Adrenal gland (tissue), 12 donors: Measurements from ENCODE around the gene ATG16L2. TPM values are rescaled to one million over a fixed set of nuclear protein-coding genes. Genes with fewer than 3 reads are reported as not detected.

Source experiments
- microRNA-seq, 3 donors: library from miRNA; unstranded; fragments of <30 nt; microRNA quantifications; one replicate each; pipeline ENCODE4, GENCODE V29; 2017 to 2020
- polyA plus RNA-seq, 3 donors: library from polyadenylated mRNA; stranded (reverse); fragments of 200-250 nt in 2 of 3; fragments of 350-450 nt in 1 of 3; fragmentation: Illumina TruSeq in 1 of 3; extraction: RNeasy Lipid Tissue Mini Kit (QIAGEN cat#74804) in 1 of 3; gene quantifications; one replicate each; pipeline ENCODE4 v1.2.3, GENCODE V29; 2013 to 2014
- small RNA-seq, 2 donors: library from RNA; depleted of rRNA; stranded (forward); fragments of <200 nt; gene quantifications; one replicate each; pipeline ENCODE3, GENCODE V24; 2016
- total RNA-seq, 9 donors: library from RNA; depleted of rRNA in 4 of 9; stranded (reverse); fragments of >200 nt in 4 of 9; fragments of 120-200 nt in 1 of 9; fragmentation: NEBNext Ultra II Directional in 1 of 9; extraction: Animal tissue kit (Norgen Biotek cat#: 25700) in 1 of 9; gene quantifications; one replicate each; pipeline versions ENCODE4 v1.1.0 to v1.2.4, GENCODE V29; 2013 to 2023
- donor health status: healthy with polysubstance abuse.
- donor health status: Bipolar disorder and iron deficiency.
- donor health status: DM: yes; HTN: yes; CAD: no.
- donor health status: DM: no; HTN: no; CAD: no.
- donor health status: DM: no; HTN: no; CAD: no.
- donor health status: DM: yes; HTN: yes; CAD: no.

The ATG16L2 gene
- total and polyA plus RNA-seq, 12 donors: 5.7 to 343 (median 30.6) TPM

Small RNA genes lying within 50 kb of the gene (microRNA-seq; reads per million reads assigned to microRNA genes)
- 0 reads per million in 3 donors for gene MIR4692

Small RNA genes lying within 50 kb of the gene (small RNA-seq; reads per million reads assigned to genes)
- gene MIR4692: 0 reads per million in 2 donors
- gene RF00019: 0 reads per million in 2 donors
- gene RNU6-672P: 0 reads per million in 2 donors

Other genes starting within 250 kb of the ATG16L2 start
- gene PDE2A, start 140.0 kb upstream of the ATG16L2 start, total RNA-seq: 100 to 1,000 TPM in 2 of 9 donors, 10 to 100 TPM in 7; 11.5 to 226 (median 56.8) TPM
- gene PDE2A, start 140.0 kb upstream of the ATG16L2 start, polyA plus RNA-seq: 100 to 1,000 TPM in 1 of 3 donors, 10 to 100 TPM in 2; 70.4 to 106 (median 82.5) TPM
- gene ARAP1, start 62.0 kb upstream of the ATG16L2 start, total RNA-seq: 100 to 1,000 TPM in 8 of 9 donors, 10 to 100 TPM in 1; 66.9 to 216 (median 149) TPM
- 100 to 1,000 TPM in 2 of 3 donors, 10 to 100 TPM in 1; 30.0 to 217 (median 150) TPM for gene ARAP1, start 62.0 kb upstream of the ATG16L2 start, polyA plus RNA-seq
- gene STARD10, start 20.4 kb upstream of the ATG16L2 start, total RNA-seq: 100 to 1,000 TPM; 190 to 425 (median 338) TPM
- gene STARD10, start 20.4 kb upstream of the ATG16L2 start, polyA plus RNA-seq: 100 to 1,000 TPM; 261 to 668 (median 513) TPM